Progenitor cell of endocrine pancreas (in vitro differentiated cells): ENCODE measurements around the gene LPP. TPM values are rescaled to one million over a fixed set of nuclear protein-coding genes. Genes with fewer than 3 reads are reported as not detected.
A peak's percentile ranks its signal among the peaks of the same experiment; 100 is the strongest.

Source experiments
- DNase-seq: peaks from one replicate; pipeline ENCODE4 v3.0.0; 2021; ENCODE audit warnings: low spot score; ENCODE audit not compliant: unreplicated experiment
- H3K27ac Mint-ChIP-seq: 2 replicates; pipeline ENCODE4 v1.8.0; 2021; ENCODE audit warnings: mild to moderate bottlenecking, moderate library complexity, mixed read lengths
- H3K27me3 Mint-ChIP-seq: 2 replicates; pipeline ENCODE4 v1.8.0; 2021; ENCODE audit warnings: mixed read lengths
- H3K36me3 Mint-ChIP-seq: 2 replicates; pipeline ENCODE4 v1.8.0; 2022; ENCODE audit warnings: mixed read lengths; ENCODE audit not compliant: insufficient read depth
- H3K4me1 Mint-ChIP-seq: 2 replicates; pipeline ENCODE4 v1.8.0; 2021; ENCODE audit warnings: low read depth, mixed read lengths
- H3K4me3 Mint-ChIP-seq: 2 replicates; pipeline ENCODE4 v1.8.0; 2021; ENCODE audit warnings: low read depth, mild to moderate bottlenecking, moderate library complexity, mixed read lengths
- H3K9me3 Mint-ChIP-seq: 2 replicates; pipeline ENCODE4 v1.8.0; 2021; ENCODE audit warnings: low read depth, mixed read lengths
- CTCF ChIP-seq: fragments of 200-600 bp; sonication (generic); IDR thresholded peaks from one replicate; pipeline ENCODE4 v1.5.0; 2021; ENCODE audit warnings: antibody characterized with exemption, mild to moderate bottlenecking; ENCODE audit not compliant: unreplicated experiment
- total RNA-seq: library from RNA; stranded (reverse); gene quantifications from 2 replicates; pipeline ENCODE4 v1.2.1, GENCODE V29; 2021

Gene LPP
- total RNA-seq, 1 donor from 2014 or later, result 131 TPM

- peaks cover 4% of the 10 kb centered on the region for H3K36me3 Mint-ChIP-seq
- TF ChIP-seq CTCF, result no peak
- H3K27me3 Mint-ChIP-seq, result no peaks in the 10 kb centered on the region
- H3K9me3 Mint-ChIP-seq, result peaks cover 3% of the 10 kb centered on the region
- H3K27ac Mint-ChIP-seq, result peak overlapping the region; percentile 17
- no peak for DNase-seq
- H3K4me1 Mint-ChIP-seq, result peaks cover 8% of the 10 kb centered on the region
- no peak overlapping the region for H3K4me3 Mint-ChIP-seq
Observed at GRCh38 chr3:188335656-188336055, 181.7 kb downstream of the LPP start.

- H3K27me3 Mint-ChIP-seq, result no peaks in the 10 kb centered on the region
Observed at GRCh38 chr3:188336178-188336577, 182.2 kb downstream of the LPP start.

GRCh38 chr3:188337232-188337631, 183.3 kb downstream of the LPP start:
- H3K27me3 Mint-ChIP-seq, result no peaks in the 10 kb centered on the region
- TF ChIP-seq CTCF, result no peak
- no peak overlapping the region for H3K4me3 Mint-ChIP-seq
- H3K9me3 Mint-ChIP-seq, result peaks cover 3% of the 10 kb centered on the region
- DNase-seq, result no peak
- no peak overlapping the region for H3K27ac Mint-ChIP-seq
- peaks cover 4% of the 10 kb centered on the region for H3K36me3 Mint-ChIP-seq
- peaks cover 3% of the 10 kb centered on the region for H3K4me1 Mint-ChIP-seq

More at GRCh38 chr3:188336178-188336577, 182.2 kb downstream of the LPP start:
- peaks cover 3% of the 10 kb centered on the region for H3K9me3 Mint-ChIP-seq
- H3K36me3 Mint-ChIP-seq, result peaks cover 4% of the 10 kb centered on the region
- H3K4me1 Mint-ChIP-seq, result peaks cover 6% of the 10 kb centered on the region
- no peak for DNase-seq
- H3K27ac Mint-ChIP-seq, result no peak overlapping the region
- TF ChIP-seq CTCF, result no peak
- H3K4me3 Mint-ChIP-seq, result no peak overlapping the region

- Mint-ChIP-seq H3K36me3 (peaks cover 4% of the 10 kb centered on the region), H3K4me3 (no peak overlapping the region), H3K27me3 (no peaks in the 10 kb centered on the region), H3K27ac (no peak overlapping the region), H3K4me1 (peaks cover 5% of the 10 kb centered on the region), H3K9me3 (peaks cover 3% of the 10 kb centered on the region)
- no peak for DNase-seq
- TF ChIP-seq CTCF, result no peak
Observed at GRCh38 chr3:188338086-188338485, 184.1 kb downstream of the LPP start.

GRCh38 chr3:188339410-188340295, 185.7 kb downstream of the LPP start:
- TF ChIP-seq CTCF, result no peak

More at GRCh38 chr3:188339410-188340295, 185.7 kb downstream of the LPP start:
- no peaks in the 10 kb centered on the region for H3K27me3 Mint-ChIP-seq
- no peak overlapping the region for H3K4me3 Mint-ChIP-seq
- no peak for DNase-seq
- no peak overlapping the region for H3K27ac Mint-ChIP-seq
- H3K4me1 Mint-ChIP-seq, result peaks cover 13% of the 10 kb centered on the region
- H3K9me3 Mint-ChIP-seq, result peaks cover 3% of the 10 kb centered on the region
- H3K36me3 Mint-ChIP-seq, result peaks cover 4% of the 10 kb centered on the region
